ENCODE measurements around the gene SPAAR.
"Not testable (repeated sequence)": the region's sequence is repeated elsewhere in the genome, so short reads cannot be mapped to it uniquely, and the experiment has no call there.

The SPAAR gene

GRCh38 chr9:35905051-35905781 lies 4.1 kb upstream of the SPAAR start:
- FAIRE-seq, result no peak

- FAIRE-seq, result no peak
Observed at GRCh38 chr9:35905912-35906679, 3.2 kb upstream of the SPAAR start, which contains the start of gene HRCT1. HRCT1 (plus strand) TSS chr9:35906202; CDS start chr9:35906288, 86 bp downstream.

- FAIRE-seq, result no peak
Observed at GRCh38 chr9:35906923-35907699, 2.2 kb upstream of the SPAAR start.

GRCh38 chr9:35907711-35908503 lies 1.4 kb upstream of the SPAAR start:
- no peak for FAIRE-seq

GRCh38 chr9:35908504-35909125 lies 675 bp upstream of the SPAAR start:
- no peak for FAIRE-seq

- no peak for FAIRE-seq
Observed at GRCh38 chr9:35909687-35910612, 660 bp downstream of the SPAAR start.

- no peak for FAIRE-seq
Observed at GRCh38 chr9:35910613-35911359, 1.5 kb downstream of the SPAAR start.

GRCh38 chr9:35911690-35912089 lies 2.4 kb downstream of the SPAAR start:
- no peak for FAIRE-seq

- FAIRE-seq, result no peak
Observed at GRCh38 chr9:35912791-35913400, 3.6 kb downstream of the SPAAR start.

GRCh38 chr9:35913429-35913828 lies 4.1 kb downstream of the SPAAR start:
- not testable (repeated sequence) for FAIRE-seq

- FAIRE-seq, result no peak
Observed at GRCh38 chr9:35914301-35914807, 5.1 kb downstream of the SPAAR start.

- FAIRE-seq, result no peak
Observed at GRCh38 chr9:35915681-35916294, 6.5 kb downstream of the SPAAR start.

GRCh38 chr9:35917261-35917660 lies 8.0 kb downstream of the SPAAR start:
- FAIRE-seq, result no peak

- FAIRE-seq, result no peak
Observed at GRCh38 chr9:35918780-35919179, 9.5 kb downstream of the SPAAR start.

GRCh38 chr9:35919212-35920008 lies 10.1 kb downstream of the SPAAR start:
- peak; percentile 62 for FAIRE-seq

GRCh38 chr9:35920051-35920620 lies 10.8 kb downstream of the SPAAR start:
- no peak for FAIRE-seq

- no peak for FAIRE-seq
Observed at GRCh38 chr9:35923598-35923926, 14.3 kb downstream of the SPAAR start.
